Thymus (tissue), 11 donors: ENCODE data around the gene DFFA. TPM values are rescaled to one million over a fixed set of nuclear protein-coding genes. Genes with fewer than 3 reads are reported as not detected.
"Not testable (repeated sequence)": the region's sequence is repeated elsewhere in the genome, so short reads cannot be mapped to it uniquely, and the experiment has no call there.

ENCODE experiments used
- DNase-seq, 9 donors: peaks; one replicate each; pipeline ENCODE4 v3.0.0-alpha.2; 2013; ENCODE audit warnings: low spot score in 9 of 9, low read depth in 6 of 9, missing footprints in 1 of 9
- H3K27ac ChIP-seq, 2 donors: one replicate each; pipeline ENCODE4 v1.5.1; 2013; ENCODE audit warnings: control low read depth in 1 of 2, low read depth in 1 of 2, low read length in 1 of 2, mild to moderate bottlenecking in 1 of 2, moderate library complexity in 1 of 2
- H3K27me3 ChIP-seq, 2 donors: one replicate each; pipeline ENCODE4 v1.5.1; 2013; ENCODE audit warnings: low read length in 1 of 2; ENCODE audit not compliant: control insufficient read depth in 2 of 2, insufficient read depth in 1 of 2
- H3K36me3 ChIP-seq, 2 donors: one replicate each; pipeline ENCODE4 v1.5.1; 2013; ENCODE audit warnings: low read length in 1 of 2, mild to moderate bottlenecking in 1 of 2, moderate library complexity in 1 of 2; ENCODE audit not compliant: control insufficient read depth in 2 of 2, insufficient read depth in 2 of 2
- H3K4me1 ChIP-seq, 2 donors: one replicate each; pipeline ENCODE4 v1.5.1; 2013; ENCODE audit warnings: low read length in 2 of 2; ENCODE audit not compliant: control insufficient read depth in 2 of 2, insufficient read depth in 2 of 2
- H3K4me3 ChIP-seq, 2 donors: one replicate each; pipeline ENCODE4 v1.5.1; 2013; ENCODE audit warnings: low read length in 2 of 2, control low read depth in 1 of 2, mild to moderate bottlenecking in 1 of 2
- H3K9me3 ChIP-seq, 2 donors: one replicate each; pipeline ENCODE4 v1.5.1; 2013; ENCODE audit warnings: low read length in 1 of 2, mild to moderate bottlenecking in 1 of 2; ENCODE audit not compliant: control insufficient read depth in 2 of 2, insufficient read depth in 1 of 2
- WGBS: extraction: QIAGEN DNeasy Blood & Tissue Kit; methylation state at CpG from one replicate; pipeline ENCODE4 v1.1.7; 2013; 5-methylcytosine and 5-hydroxymethylcytosine counted together
- polyA plus RNA-seq: library from polyadenylated mRNA; stranded (reverse); fragments of 200-250 nt; gene quantifications from one replicate; pipeline ENCODE4 v1.2.3, GENCODE V29; 2013
- total RNA-seq: library from RNA; stranded (reverse); fragments of 120-200 nt; gene quantifications from one replicate; pipeline ENCODE4 v1.2.4, GENCODE V29; 2013
- donor health status: healthy.

Gene DFFA
- total and polyA plus RNA-seq, 2 donors: 13.1 to 22.3 TPM

- not testable (repeated sequence) for H3K9me3 ChIP-seq, H3K4me1 ChIP-seq, H3K27me3 ChIP-seq, DNase-seq, H3K4me3 ChIP-seq, H3K27ac ChIP-seq
- 99% methylated on average over 8 of the region's 8 CpGs for WGBS
- H3K36me3 ChIP-seq: peaks cover 51 to 56% of the 10 kb centered on the region in 2 donors
Observed at GRCh38 chr1:10418741-10419140, 53.6 kb downstream of the DFFA start.

GRCh38 chr1:10415967-10416366 is 56.4 kb downstream of the DFFA start:
- not testable (repeated sequence) for DNase-seq, H3K27me3 ChIP-seq, H3K27ac ChIP-seq, H3K4me3 ChIP-seq, H3K4me1 ChIP-seq, H3K9me3 ChIP-seq
- H3K36me3 ChIP-seq: peaks cover 64 to 68% of the 10 kb centered on the region in 2 donors
- 97% methylated on average over 1 of the region's 1 CpG for WGBS

GRCh38 chr1:10415211-10415930 is 57.0 kb downstream of the DFFA start:
- no peaks in the 10 kb centered on the region for H3K27me3 ChIP-seq
- no peaks in the 10 kb centered on the region for H3K4me1 ChIP-seq
- peaks cover 60 to 70% of the 10 kb centered on the region in 2 donors for H3K36me3 ChIP-seq
- no peak overlapping the region for H3K4me3 ChIP-seq
- WGBS: 38% methylated on average over 6 of the region's 6 CpGs
- peaks cover 0 to 2% of the 10 kb centered on the region in 2 donors for H3K9me3 ChIP-seq
- DNase-seq: peak in 1 of 9 donors; percentile 24
- H3K27ac ChIP-seq: peak overlapping the region in 1 of 2 donors; percentile 36

- Histone ChIP-seq H3K4me3 (no peak overlapping the region), H3K27ac (no peak overlapping the region), H3K4me1 (no peaks in the 10 kb centered on the region), H3K27me3 (no peaks in the 10 kb centered on the region), H3K36me3 (peaks cover 70 to 84% of the 10 kb centered on the region in 2 donors), H3K9me3 (no peaks in the 10 kb centered on the region)
- WGBS: 98% methylated on average over 2 of the region's 2 CpGs
- no peak for DNase-seq
Observed at GRCh38 chr1:10407201-10407600, 65.1 kb downstream of the DFFA start.

Other genes with a start within 250 kb of the DFFA start
- gene PGD, start 73.5 kb downstream of the DFFA start, total RNA-seq: 72.2 TPM
- gene PGD, start 73.5 kb downstream of the DFFA start, polyA plus RNA-seq: 48.9 TPM
- 13.5 TPM for gene CENPS, start 42.1 kb downstream of the DFFA start, total RNA-seq
- gene CENPS, start 42.1 kb downstream of the DFFA start, polyA plus RNA-seq: 17.2 TPM
- 0.24 TPM for gene CORT, start 22.5 kb downstream of the DFFA start, total RNA-seq
- gene CORT, start 22.5 kb downstream of the DFFA start, polyA plus RNA-seq: 0.71 TPM
- gene PEX14, start 2.4 kb upstream of the DFFA start, total RNA-seq: 8.8 TPM
- gene PEX14, start 2.4 kb upstream of the DFFA start, polyA plus RNA-seq: 16.1 TPM